AG04450 (cell line): Measurements from ENCODE around the gene RPS6KC1. TPM values are rescaled to one million over a fixed set of nuclear protein-coding genes. Genes with fewer than 3 reads are reported as not detected.

Experiments used
- CTCF ChIA-PET: fragments of 300-600, 350-600 bp; formaldehyde crosslinking; extraction: SDS; loops from one replicate; lab custom pipeline; 2022; ENCODE audit warnings: antibody characterized with exemption, inconsistent platforms; lab: Charles Lee
- POLR2A ChIA-PET: fragments of 350-600 bp; formaldehyde crosslinking; extraction: SDS; loops from one replicate; lab custom pipeline; 2021; ENCODE audit warnings: antibody characterized with exemption, inconsistent platforms; lab: Yijun Ruan, JAX
- DNase-seq: peaks from one replicate; pipeline ENCODE4 v3.0.0-alpha.2; 2011; ENCODE audit warnings: low read depth, low spot score
- H3K27ac ChIP-seq: one replicate; pipeline ENCODE4 v1.5.1; 2012; ENCODE audit warnings: low read depth, low read length, control low read depth
- H3K27me3 ChIP-seq: one replicate; pipeline ENCODE4 v1.6.0; 2012; ENCODE audit warnings: low read length; ENCODE audit not compliant: control insufficient read depth, insufficient read depth
- H3K4me3 ChIP-seq: 2 replicates; pipeline ENCODE4 v1.5.1; 2011; ENCODE audit warnings: mild to moderate bottlenecking, low read depth, low read length, control low read depth
- H3K9me3 ChIP-seq: 2 replicates; pipeline ENCODE4 v1.5.1; 2012; ENCODE audit warnings: low read length; ENCODE audit not compliant: control insufficient read depth, insufficient read depth
- CTCF ChIP-seq: IDR thresholded peaks from 2 replicates; pipeline ENCODE4 v1.5.1; 2011; ENCODE audit warnings: low read depth, low read length, control low read depth, inconsistent platforms
- polyA plus RNA-seq: library from polyadenylated mRNA; depleted of rRNA; stranded (reverse); fragments of >200 nt; gene quantifications from 2 replicates; pipeline ENCODE4 v1.2.3, GENCODE V29; 2011

RPS6KC1 gene
- polyA plus RNA-seq, 1 experiment: 25.3 TPM

- no peak for TF ChIP-seq CTCF
- Histone ChIP-seq H3K27me3 (no peaks in the 10 kb centered on the region), H3K27ac (no peak overlapping the region), H3K9me3 (no peaks in the 10 kb centered on the region), H3K4me3 (no peak overlapping the region)
- ChIA-PET POLR2A (no interaction called here), CTCF (no interaction called here)
- DNase-seq: no peak
Observed at GRCh38 chr1:213275293-213275692, 224.3 kb downstream of the RPS6KC1 start.

- Histone ChIP-seq H3K9me3 (no peaks in the 10 kb centered on the region), H3K27ac (no peak overlapping the region), H3K4me3 (no peak overlapping the region), H3K27me3 (no peaks in the 10 kb centered on the region)
- TF ChIP-seq CTCF: no peak
- POLR2A ChIA-PET: no interaction called here
- no peak for DNase-seq
- CTCF ChIA-PET: no interaction called here
Observed at GRCh38 chr1:213276236-213276635, 225.2 kb downstream of the RPS6KC1 start.

GRCh38 chr1:213277036-213277435 is 226.0 kb downstream of the RPS6KC1 start:
- Histone ChIP-seq H3K27ac (no peak overlapping the region), H3K27me3 (no peaks in the 10 kb centered on the region), H3K4me3 (no peak overlapping the region), H3K9me3 (no peaks in the 10 kb centered on the region)
- no peak for DNase-seq
- POLR2A ChIA-PET: no interaction called here
- no peak for TF ChIP-seq CTCF
- CTCF ChIA-PET: interaction anchor here (0.5 to 0.6 kb wide), 2 partner anchors 47 to 833 kb away, joined by 3 to 9 read pairs; no protein-coding TSS in a partner anchor

- Histone ChIP-seq H3K9me3 (no peaks in the 10 kb centered on the region), H3K4me3 (no peak overlapping the region), H3K27me3 (no peaks in the 10 kb centered on the region), H3K27ac (no peak overlapping the region)
- ChIA-PET POLR2A (no interaction called here), CTCF (no interaction called here)
- TF ChIP-seq CTCF: no peak
- DNase-seq: no peak
Observed at GRCh38 chr1:213279410-213279809, 228.4 kb downstream of the RPS6KC1 start.

GRCh38 chr1:213281640-213282301 is 230.7 kb downstream of the RPS6KC1 start:
- Histone ChIP-seq H3K4me3 (no peak overlapping the region), H3K27ac (no peak overlapping the region), H3K27me3 (no peaks in the 10 kb centered on the region), H3K9me3 (peaks cover 3% of the 10 kb centered on the region; the same call in 1 of the 2 replicates)
- no peak for DNase-seq
- ChIA-PET CTCF (interaction anchor here (0.8 kb wide), 1 partner anchor 37 kb away, joined by 3 read pairs; no protein-coding TSS in a partner anchor), POLR2A (no interaction called here)
- TF ChIP-seq CTCF: no peak
